ENCODE data around the gene SURF2. TPM values are rescaled to one million over a fixed set of nuclear protein-coding genes. Genes with fewer than 3 reads are reported as not detected.

Gene SURF2
- total RNA-seq, 1 donor from 2014 or later: 15.4 TPM

GRCh38 chr9:133383438-133383837 lies 27.1 kb downstream of the SURF2 start:
- no peak for DNase-seq (ENCODE audit: extremely low spot score, unreplicated experiment)
- no peak for TF ChIP-seq CTCF (IDR thresholded peaks at IDR 0.05)
- Mint-ChIP-seq H3K27me3 (ENCODE audit: unreplicated experiment) (no peaks in the 10 kb centered on the region), H3K27ac (ENCODE audit: unreplicated experiment) (no peak overlapping the region), H3K4me3 (ENCODE audit: unreplicated experiment) (no peak overlapping the region), H3K4me1 (ENCODE audit: unreplicated experiment) (no peaks in the 10 kb centered on the region), H3K36me3 (ENCODE audit: unreplicated experiment) (no peaks in the 10 kb centered on the region), H3K9me3 (ENCODE audit: unreplicated experiment) (no peaks in the 10 kb centered on the region)

- no peak for DNase-seq (ENCODE audit: extremely low spot score, unreplicated experiment)
- Mint-ChIP-seq H3K9me3 (ENCODE audit: unreplicated experiment) (no peaks in the 10 kb centered on the region), H3K4me3 (ENCODE audit: unreplicated experiment) (no peak overlapping the region), H3K4me1 (ENCODE audit: unreplicated experiment) (no peaks in the 10 kb centered on the region), H3K27ac (ENCODE audit: unreplicated experiment) (no peak overlapping the region), H3K27me3 (ENCODE audit: unreplicated experiment) (no peaks in the 10 kb centered on the region), H3K36me3 (ENCODE audit: unreplicated experiment) (no peaks in the 10 kb centered on the region)
- no peak for TF ChIP-seq CTCF (IDR thresholded peaks at IDR 0.05)
These were observed 28.5 kb downstream of the SURF2 start for GRCh38 chr9:133384736-133385321.

GRCh38 chr9:133385452-133385851 lies 29.1 kb downstream of the SURF2 start:
- Mint-ChIP-seq H3K9me3 (ENCODE audit: unreplicated experiment) (no peaks in the 10 kb centered on the region), H3K27me3 (ENCODE audit: unreplicated experiment) (no peaks in the 10 kb centered on the region), H3K4me3 (ENCODE audit: unreplicated experiment) (no peak overlapping the region), H3K36me3 (ENCODE audit: unreplicated experiment) (no peaks in the 10 kb centered on the region), H3K4me1 (ENCODE audit: unreplicated experiment) (no peaks in the 10 kb centered on the region), H3K27ac (ENCODE audit: unreplicated experiment) (no peak overlapping the region)
- no peak for TF ChIP-seq CTCF (IDR thresholded peaks at IDR 0.05)
- DNase-seq (ENCODE audit: extremely low spot score, unreplicated experiment): no peak

- no peak overlapping the region for H3K4me3 Mint-ChIP-seq (ENCODE audit: unreplicated experiment)
These were observed 30.0 kb downstream of the SURF2 start for GRCh38 chr9:133386338-133386737.

GRCh38 chr9:133387680-133388079 lies 31.3 kb downstream of the SURF2 start:
- H3K4me3 Mint-ChIP-seq (ENCODE audit: unreplicated experiment): no peak overlapping the region
- DNase-seq (ENCODE audit: extremely low spot score, unreplicated experiment): no peak
- H3K27ac Mint-ChIP-seq (ENCODE audit: unreplicated experiment): no peak overlapping the region

More at GRCh38 chr9:133386338-133386737, 30.0 kb downstream of the SURF2 start:
- no peak for DNase-seq (ENCODE audit: extremely low spot score, unreplicated experiment)
- Mint-ChIP-seq H3K36me3 (ENCODE audit: unreplicated experiment) (no peaks in the 10 kb centered on the region), H3K27ac (ENCODE audit: unreplicated experiment) (no peak overlapping the region), H3K4me1 (ENCODE audit: unreplicated experiment) (no peaks in the 10 kb centered on the region), H3K9me3 (ENCODE audit: unreplicated experiment) (no peaks in the 10 kb centered on the region), H3K27me3 (ENCODE audit: unreplicated experiment) (peaks cover 2% of the 10 kb centered on the region)
- TF ChIP-seq CTCF (IDR thresholded peaks at IDR 0.05): no peak

More at GRCh38 chr9:133387680-133388079, 31.3 kb downstream of the SURF2 start:
- no peaks in the 10 kb centered on the region for H3K4me1 Mint-ChIP-seq (ENCODE audit: unreplicated experiment)
- no peak for TF ChIP-seq CTCF (IDR thresholded peaks at IDR 0.05)
- no peaks in the 10 kb centered on the region for H3K36me3 Mint-ChIP-seq (ENCODE audit: unreplicated experiment)
- peaks cover 2% of the 10 kb centered on the region for H3K27me3 Mint-ChIP-seq (ENCODE audit: unreplicated experiment)
- H3K9me3 Mint-ChIP-seq (ENCODE audit: unreplicated experiment): no peaks in the 10 kb centered on the region

All from osteocyte (in vitro differentiated cells).